Regular cardiac myocyte (primary cell): Measurements from ENCODE around the gene MINDY4B. TPM values are rescaled to one million over a fixed set of nuclear protein-coding genes. Genes with fewer than 3 reads are reported as not detected.

Experiments
- total RNA-seq: library from RNA; depleted of rRNA; stranded (reverse); fragments of >200 nt; gene quantifications from 2 replicates; pipeline ENCODE4 v1.2.3, GENCODE V29; 2014

Gene MINDY4B
- not detected in 2 replicates for total RNA-seq

GRCh38 chr3:150905339-150905738 is at the start of gene MINDY4B:
MINDY4B (minus strand) TSS chr3:150905439; CDS start chr3:150905439, 0 bp downstream.

Other genes with a start within 250 kb of the MINDY4B start
- under 0.01 TPM in 1 of 2 replicates, not detected in the other for gene ERICH6, start 201.5 kb downstream of the MINDY4B start, total RNA-seq
- gene SIAH2, start 142.3 kb downstream of the MINDY4B start, total RNA-seq = 26.3 and 34.1 TPM in 2 replicates
- gene CLRN1, start 67.3 kb upstream of the MINDY4B start, total RNA-seq = not detected in 2 replicates
- gene MED12L, start 180.2 kb upstream of the MINDY4B start, total RNA-seq = 0.19 and 0.28 TPM in 2 replicates